Endodermal cell (in vitro differentiated cells): Measurements from ENCODE around the gene ANKRD6. TPM values are rescaled to one million over a fixed set of nuclear protein-coding genes. Genes with fewer than 3 reads are reported as not detected.

ENCODE experiments used
- DNase-seq: peaks from one replicate; pipeline ENCODE4 v3.0.0-alpha.2; 2017
- H3K27ac ChIP-seq: 2 replicates; pipeline ENCODE4 v1.5.1; 2013; ENCODE audit warnings: mild to moderate bottlenecking, low read depth, low read length, moderate library complexity
- H3K27me3 ChIP-seq: 2 replicates; pipeline ENCODE4 v1.6.1; 2013; ENCODE audit warnings: mild to moderate bottlenecking, low read length, moderate library complexity; ENCODE audit not compliant: insufficient read depth, control insufficient read depth, poor library complexity, severe bottlenecking
- H3K36me3 ChIP-seq: 2 replicates; pipeline ENCODE4 v1.7.0; 2013; ENCODE audit warnings: mild to moderate bottlenecking, low read length, moderate library complexity; ENCODE audit not compliant: control insufficient read depth, insufficient read depth
- H3K4me1 ChIP-seq: one replicate; pipeline ENCODE4 v1.7.0; 2013; ENCODE audit warnings: low read length; ENCODE audit not compliant: control insufficient read depth, insufficient read depth
- H3K4me3 ChIP-seq: 2 replicates; pipeline ENCODE4 v1.5.1; 2013; ENCODE audit warnings: mild to moderate bottlenecking, low read length, moderate library complexity
- H3K9ac ChIP-seq: 2 replicates; pipeline ENCODE4 v1.6.1; 2013; ENCODE audit warnings: mild to moderate bottlenecking, low read length, moderate library complexity; ENCODE audit not compliant: poor library complexity, severe bottlenecking; ENCODE audit errors: extremely low read depth
- H3K9me3 ChIP-seq: 2 replicates; pipeline ENCODE4 v1.6.1; 2013; ENCODE audit warnings: mild to moderate bottlenecking, low read length, moderate library complexity; ENCODE audit not compliant: control insufficient read depth
- H3K27ac Mint-ChIP-seq: 2 replicates; pipeline ENCODE4 v1.8.0; 2020; ENCODE audit warnings: mixed read lengths
- H3K27me3 Mint-ChIP-seq: 2 replicates; pipeline ENCODE4 v1.8.0; 2021; ENCODE audit warnings: mild to moderate bottlenecking, mixed read lengths; ENCODE audit not compliant: insufficient read depth
- H3K36me3 Mint-ChIP-seq: 2 replicates; pipeline ENCODE4 v1.8.0; 2020; ENCODE audit warnings: low read depth, mixed read lengths
- H3K4me1 Mint-ChIP-seq: 2 replicates; pipeline ENCODE4 v1.8.0; 2020; ENCODE audit warnings: mixed read lengths
- H3K4me3 Mint-ChIP-seq: 2 replicates; pipeline ENCODE4 v1.8.0; 2020; ENCODE audit warnings: mild to moderate bottlenecking, moderate library complexity, mixed read lengths
- H3K9me3 Mint-ChIP-seq: 2 replicates; pipeline ENCODE4 v1.8.0; 2020; ENCODE audit warnings: mild to moderate bottlenecking, mixed read lengths
- CTCF ChIP-seq: fragments of 200-600 bp; sonication (generic); conservative IDR thresholded peaks from 2 replicates; pipeline ENCODE4 v1.5.0; 2021; ENCODE audit warnings: antibody characterized with exemption, mild to moderate bottlenecking
- WGBS, 2 experiments: methylation state at CpG; one replicate each; pipeline versions ENCODE4 v1.1.5 to v1.1.7; 2013; ENCODE audit warnings: missing lambda C conversion rate in 2 of 2, mixed read lengths in 1 of 2; ENCODE audit not compliant: insufficient coverage in 1 of 2, insufficient read length in 1 of 2; 5-methylcytosine and 5-hydroxymethylcytosine counted together
- total RNA-seq, 2 donors: library from RNA; stranded (reverse); fragmentation: NEBNext Ultra II Directional in 1 of 2; extraction: Animal tissue kit (Norgen Biotek cat#: 25700) in 1 of 2; gene quantifications; 2 replicates in 1 of 2; 3 replicates in 1 of 2; pipeline ENCODE4 v1.2.1, GENCODE V29; 2021

ANKRD6 gene
- total RNA-seq, 2 donors from 2014 or later = 88.7 to 110 TPM

GRCh38 chr6:89458704-89459103 lies 25.8 kb downstream of the ANKRD6 start:
- peaks cover 27% of the 10 kb centered on the region for H3K36me3 Mint-ChIP-seq
- no peak overlapping the region for H3K27ac Mint-ChIP-seq
- no peak overlapping the region for H3K4me3 Mint-ChIP-seq
- no peaks in the 10 kb centered on the region for H3K27me3 Mint-ChIP-seq
- Histone ChIP-seq H3K9me3 (peaks cover 18% of the 10 kb centered on the region), H3K9ac (no peak overlapping the region), H3K4me1 (no peaks in the 10 kb centered on the region), H3K27ac (no peak overlapping the region), H3K4me3 (no peak overlapping the region), H3K27me3 (no peaks in the 10 kb centered on the region), H3K36me3 (peaks cover 33% of the 10 kb centered on the region)
- no peak for TF ChIP-seq CTCF
- 95 to 100% methylated on average over 2 to 5 of the region's 5 CpGs for WGBS, 2 experiments
- H3K4me1 Mint-ChIP-seq = no peaks in the 10 kb centered on the region
- peak; percentile 53 for DNase-seq
- peaks cover 13% of the 10 kb centered on the region for H3K9me3 Mint-ChIP-seq

DNA sequence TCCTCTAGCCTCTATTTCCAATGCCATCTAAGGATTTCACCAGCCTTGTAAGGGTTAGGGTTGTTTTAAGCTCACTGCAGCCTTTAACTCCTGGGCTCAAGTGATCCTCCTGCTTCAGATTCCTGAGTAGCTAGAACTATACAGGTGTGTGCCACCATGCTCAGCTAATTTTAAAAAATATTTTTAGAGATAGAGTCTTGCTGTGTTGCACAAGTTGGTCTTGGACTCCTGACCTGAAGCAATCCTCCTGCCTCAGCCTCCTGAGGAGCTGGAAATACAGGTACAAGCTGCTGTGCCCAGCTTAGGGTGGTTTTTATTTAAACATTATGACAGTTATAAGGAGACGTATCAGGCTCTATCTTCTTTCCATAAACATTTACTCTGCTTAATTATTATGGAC lies 26.5 kb downstream of the ANKRD6 start:
- Histone ChIP-seq H3K27me3 (no peaks in the 10 kb centered on the region), H3K9ac (no peak overlapping the region), H3K27ac (no peak overlapping the region), H3K9me3 (peaks cover 11% of the 10 kb centered on the region), H3K4me1 (no peaks in the 10 kb centered on the region), H3K36me3 (peaks cover 26% of the 10 kb centered on the region), H3K4me3 (no peak overlapping the region)
- TF ChIP-seq CTCF = no peak
- WGBS, 2 experiments = no CpG with 5 or more reads among the region's 1 CpG
- Mint-ChIP-seq H3K36me3 (peaks cover 22% of the 10 kb centered on the region), H3K4me3 (no peak overlapping the region), H3K9me3 (peaks cover 9% of the 10 kb centered on the region), H3K27me3 (no peaks in the 10 kb centered on the region), H3K27ac (no peak overlapping the region), H3K4me1 (peaks cover 8% of the 10 kb centered on the region)
- DNase-seq = no peak

- no peak overlapping the region for H3K4me3 ChIP-seq
- no peak overlapping the region for H3K27ac ChIP-seq
- H3K27ac Mint-ChIP-seq = no peak overlapping the region
- no peak for DNase-seq
- no peak overlapping the region for H3K9ac ChIP-seq
- TF ChIP-seq CTCF = no peak
- 94 to 95% methylated on average over 6 to 7 of the region's 7 CpGs for WGBS, 2 experiments
- peaks cover 14% of the 10 kb centered on the region for H3K36me3 ChIP-seq
- no peak overlapping the region for H3K4me3 Mint-ChIP-seq
- no peaks in the 10 kb centered on the region for H3K27me3 Mint-ChIP-seq
- H3K9me3 ChIP-seq = no peaks in the 10 kb centered on the region
- no peaks in the 10 kb centered on the region for H3K27me3 ChIP-seq
- peaks cover 10% of the 10 kb centered on the region for H3K36me3 Mint-ChIP-seq
- no peaks in the 10 kb centered on the region for H3K4me1 ChIP-seq
- H3K9me3 Mint-ChIP-seq = no peaks in the 10 kb centered on the region
- peaks cover 12% of the 10 kb centered on the region for H3K4me1 Mint-ChIP-seq
Observed at GRCh38 chr6:89460713-89461112, 27.8 kb downstream of the ANKRD6 start.
